Effector memory CD4-positive, alpha-beta T cell (primary cell): ENCODE data around the gene PTGER4.

Experiments used
- DNase-seq, 3 donors: peaks; one replicate each; pipeline ENCODE4 v3.0.0-alpha.2; 2020
- H3K27ac ChIP-seq: 2 replicates; pipeline ENCODE4 v1.7.0; 2013; ENCODE audit warnings: mild to moderate bottlenecking, low read length, moderate library complexity; ENCODE audit not compliant: insufficient read depth, poor library complexity, severe bottlenecking
- H3K27me3 ChIP-seq: replicated peaks from 2 replicates; pipeline ENCODE4 v1.7.0; 2013; ENCODE audit warnings: mild to moderate bottlenecking, low read length; ENCODE audit not compliant: insufficient read depth, control insufficient read depth, poor library complexity, severe bottlenecking
- H3K36me3 ChIP-seq: 2 replicates; pipeline ENCODE4 v1.7.0; 2013; ENCODE audit warnings: mild to moderate bottlenecking, low read length, moderate library complexity; ENCODE audit not compliant: control insufficient read depth, insufficient read depth
- H3K4me1 ChIP-seq: 2 replicates; pipeline ENCODE4 v1.7.0; 2013; ENCODE audit warnings: low read length, mild to moderate bottlenecking; ENCODE audit not compliant: control insufficient read depth, insufficient read depth, poor library complexity, severe bottlenecking
- H3K4me3 ChIP-seq: 2 replicates; pipeline ENCODE4 v1.7.0; 2013; ENCODE audit warnings: low read length, low read depth, mild to moderate bottlenecking; ENCODE audit not compliant: insufficient read depth, poor library complexity, severe bottlenecking
- H3K9me3 ChIP-seq: 2 replicates; pipeline ENCODE4 v1.7.0; 2013; ENCODE audit warnings: mild to moderate bottlenecking, low read length, moderate library complexity; ENCODE audit not compliant: control insufficient read depth

Gene PTGER4

GRCh38 chr5:40738502-40738901 is 58.8 kb downstream of the PTGER4 start:
- no peaks in the 10 kb centered on the region for H3K27me3 ChIP-seq
- no peak overlapping the region for H3K27ac ChIP-seq
- DNase-seq, result no peak
- H3K36me3 ChIP-seq, result peaks cover 23% of the 10 kb centered on the region
- H3K4me3 ChIP-seq, result no peak overlapping the region
- no peaks in the 10 kb centered on the region for H3K4me1 ChIP-seq
- H3K9me3 ChIP-seq, result no peaks in the 10 kb centered on the region
